ENCODE measurements around the gene PIK3R6.

PIK3R6 gene

DNA sequence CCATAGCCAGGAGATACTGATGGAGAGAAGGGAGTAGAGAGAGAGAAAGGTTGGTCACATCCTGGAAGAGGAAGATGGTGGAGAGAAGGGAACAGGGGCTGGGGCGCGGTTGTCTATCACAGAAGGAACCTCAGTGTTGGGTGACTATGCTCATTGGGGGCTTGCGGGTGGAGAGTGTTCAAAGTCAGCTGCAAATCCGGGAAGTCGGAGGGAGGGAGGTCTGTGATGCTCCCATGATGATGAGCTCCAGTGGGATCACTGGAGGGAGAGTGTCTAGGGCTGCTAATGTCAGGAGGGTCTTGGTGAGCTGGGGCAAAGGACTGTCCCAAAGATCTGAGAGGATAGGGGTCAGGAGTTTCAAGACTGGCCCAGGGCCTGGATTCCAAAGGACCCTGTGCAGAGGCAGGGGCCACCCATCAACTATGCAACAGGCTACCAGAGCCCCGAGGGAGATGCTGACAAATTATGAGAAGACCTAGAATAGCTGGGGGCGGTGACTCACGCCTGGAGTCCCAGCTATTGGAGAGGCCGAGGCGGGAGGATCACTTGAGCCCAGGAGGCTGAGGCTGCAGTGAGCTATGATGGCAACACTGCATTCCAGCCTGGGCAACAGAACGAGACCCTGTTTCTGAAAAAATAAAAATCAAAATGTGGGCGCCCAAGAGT, 111.8 kb downstream of the PIK3R6 start:
- in situ Hi-C loops (cut with MboI; ENCODE audit: low sequenced_read_pairs): loop anchor here (25.0 kb wide), 1 partner anchor 693 kb away; no protein-coding TSS in a partner anchor

DNA sequence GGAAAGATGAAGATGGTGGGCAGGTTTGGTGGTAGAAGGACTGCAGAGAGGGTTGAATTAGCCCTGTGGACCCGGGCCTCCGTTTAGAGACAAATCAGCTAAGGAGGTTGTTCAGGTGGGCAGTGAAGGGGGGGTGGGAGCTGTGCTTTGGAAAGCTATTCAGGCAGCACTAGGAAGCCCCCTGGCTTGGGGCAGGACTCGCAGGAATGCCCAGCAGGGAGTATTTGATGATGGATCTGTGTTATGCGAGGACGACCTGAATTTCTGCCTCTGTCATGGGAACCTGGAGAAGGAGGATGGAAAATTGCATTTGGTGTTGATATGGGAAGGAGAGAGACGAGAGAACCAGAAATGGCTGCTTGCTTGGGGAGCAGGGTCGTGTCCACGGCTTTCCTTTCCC, 112.6 kb downstream of the PIK3R6 start:
- in situ Hi-C loops (cut with MboI; ENCODE audit: low sequenced_read_pairs): loop anchor here (25.0 kb wide), 1 partner anchor 693 kb away; no protein-coding TSS in a partner anchor

DNA sequence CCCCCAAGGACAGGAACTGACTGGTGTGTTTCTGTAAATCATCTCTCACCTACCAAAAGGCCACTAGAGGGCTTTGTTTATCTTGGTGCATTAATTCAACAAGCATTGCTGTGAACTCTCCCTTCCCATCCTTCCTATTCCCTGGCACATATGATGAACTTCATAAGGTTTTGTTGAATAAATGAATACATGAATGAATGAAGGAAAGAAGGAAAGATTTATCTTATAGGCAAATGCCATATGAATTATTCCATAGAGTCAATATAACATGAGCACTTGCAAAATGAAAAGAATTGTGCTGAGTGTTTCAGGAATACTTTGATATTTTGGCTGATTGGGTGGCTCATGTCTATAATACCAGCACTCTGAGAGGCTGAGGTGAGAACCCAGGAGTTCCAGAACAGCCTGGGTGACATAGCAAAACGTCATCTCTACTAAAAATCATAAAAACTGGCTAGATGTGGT, 113.5 kb downstream of the PIK3R6 start:
- in situ Hi-C loops (cut with MboI; ENCODE audit: low sequenced_read_pairs): loop anchor here (25.0 kb wide), 1 partner anchor 692 kb away; no protein-coding TSS in a partner anchor

DNA sequence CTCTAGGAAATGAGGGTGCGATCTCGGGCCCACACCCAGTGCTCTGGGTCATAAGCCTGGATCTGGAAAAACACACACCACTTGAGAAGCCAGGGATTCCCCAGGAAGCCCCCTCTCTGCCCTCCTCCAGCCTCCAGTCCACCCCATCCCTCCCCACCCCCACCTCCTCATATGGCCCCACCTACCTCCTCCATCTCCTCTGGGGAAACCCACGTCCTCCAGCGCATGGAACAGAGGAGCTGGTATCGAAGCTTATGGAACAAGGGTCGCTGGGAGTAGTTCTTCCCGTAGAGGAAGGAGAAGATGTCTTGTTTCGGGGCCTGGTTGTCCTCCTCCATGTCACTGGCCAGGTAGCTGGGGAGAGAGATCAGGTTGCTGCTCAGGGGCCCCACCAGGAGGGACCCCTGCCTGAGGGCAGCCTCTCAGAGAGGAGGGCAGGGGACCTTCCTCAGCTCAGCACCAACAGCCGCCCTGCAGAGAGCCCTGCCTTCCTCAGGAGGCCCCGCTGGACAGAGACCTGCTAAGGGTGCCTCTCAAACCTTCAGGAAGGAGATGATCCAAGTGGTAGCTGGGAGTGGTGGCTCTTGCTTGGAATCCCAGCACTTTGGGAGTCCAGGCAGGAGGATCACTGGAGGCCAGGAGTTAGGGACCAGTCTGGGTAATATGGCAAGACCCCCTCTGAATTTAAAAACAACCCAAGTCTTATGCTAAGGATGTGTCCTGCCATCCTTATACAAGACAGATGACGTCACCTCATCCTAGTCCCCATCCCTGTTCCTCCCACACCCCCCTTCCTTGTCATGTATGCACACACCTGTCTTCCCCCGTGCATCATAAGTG, 114.1 kb downstream of the PIK3R6 start:
- in situ Hi-C loops (cut with MboI; ENCODE audit: low sequenced_read_pairs): loop anchor here (25.0 kb wide), 1 partner anchor 691 kb away; no protein-coding TSS in a partner anchor

All from HL-60/S4 treated with retinoic acid at 250 ng/mL for 4 days and 3 days (cell line).